SU-DHL-6 (cell line): Measurements from ENCODE around the gene CCDC32.

Experiments used
- CTCF ChIP-seq: fragments of 200-600 bp; sonication (generic); IDR thresholded peaks from one replicate; pipeline ENCODE4 v1.5.1; 2017; ENCODE audit warnings: antibody characterized with exemption, mild to moderate bottlenecking, low read length, moderate library complexity; ENCODE audit not compliant: insufficient read depth, poor library complexity, severe bottlenecking
- EZH2phosphoT487 ChIP-seq: fragments of 200-600 bp; sonication (generic), shearing (Covaris generic); conservative IDR thresholded peaks from 2 replicates; pipeline ENCODE4 v1.6.1; 2018; ENCODE audit warnings: mild to moderate bottlenecking, antibody characterized with exemption, low read length, moderate library complexity, mixed read lengths

- TF ChIP-seq CTCF (no peak), EZH2phosphoT487 (no peak)
These were observed 4.5 kb upstream of the CCDC32 start, which contains the start of gene RPUSD2 for GRCh38 chr15:40569129-40569953.
